OCI-LY3 (cell line): ENCODE data around the gene CYSRT1.

Source experiments
- EZH2phosphoT487 ChIP-seq: fragments of 200-600 bp; shearing (Covaris generic); IDR thresholded peaks from 2 replicates; pipeline ENCODE4 v1.6.1; 2018; ENCODE audit warnings: antibody characterized with exemption, mixed run types, low read depth
- TF ChIP-seq, protein P1 (sequence below): fragments of 200-600, 300-600 bp; sonication (generic); IDR thresholded peaks from 2 replicates; pipeline ENCODE4 v1.5.1; 2014; ENCODE audit warnings: antibody characterized with exemption, low read length, low read depth

DNA sequence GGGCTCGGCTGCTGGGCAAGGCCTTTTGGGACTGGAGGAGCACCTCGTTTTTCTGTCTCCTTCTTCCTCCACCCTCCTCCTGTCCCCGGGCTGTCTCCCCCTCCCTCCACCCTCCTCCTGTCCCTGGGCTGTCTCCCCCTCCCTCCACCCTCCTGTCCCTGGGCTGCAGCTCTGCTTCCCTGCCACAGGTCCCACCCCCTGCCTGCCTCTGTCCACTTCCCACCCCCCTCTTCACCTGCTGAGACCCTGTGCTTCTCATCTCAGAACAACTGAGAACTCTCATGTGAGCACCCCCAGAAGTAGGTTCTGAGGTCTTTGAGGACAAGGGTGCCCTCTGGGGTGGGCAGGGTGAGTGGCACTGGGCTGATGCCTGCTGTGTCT, 46.7 kb downstream of the CYSRT1 start:
- TF ChIP-seq, protein P1, sequence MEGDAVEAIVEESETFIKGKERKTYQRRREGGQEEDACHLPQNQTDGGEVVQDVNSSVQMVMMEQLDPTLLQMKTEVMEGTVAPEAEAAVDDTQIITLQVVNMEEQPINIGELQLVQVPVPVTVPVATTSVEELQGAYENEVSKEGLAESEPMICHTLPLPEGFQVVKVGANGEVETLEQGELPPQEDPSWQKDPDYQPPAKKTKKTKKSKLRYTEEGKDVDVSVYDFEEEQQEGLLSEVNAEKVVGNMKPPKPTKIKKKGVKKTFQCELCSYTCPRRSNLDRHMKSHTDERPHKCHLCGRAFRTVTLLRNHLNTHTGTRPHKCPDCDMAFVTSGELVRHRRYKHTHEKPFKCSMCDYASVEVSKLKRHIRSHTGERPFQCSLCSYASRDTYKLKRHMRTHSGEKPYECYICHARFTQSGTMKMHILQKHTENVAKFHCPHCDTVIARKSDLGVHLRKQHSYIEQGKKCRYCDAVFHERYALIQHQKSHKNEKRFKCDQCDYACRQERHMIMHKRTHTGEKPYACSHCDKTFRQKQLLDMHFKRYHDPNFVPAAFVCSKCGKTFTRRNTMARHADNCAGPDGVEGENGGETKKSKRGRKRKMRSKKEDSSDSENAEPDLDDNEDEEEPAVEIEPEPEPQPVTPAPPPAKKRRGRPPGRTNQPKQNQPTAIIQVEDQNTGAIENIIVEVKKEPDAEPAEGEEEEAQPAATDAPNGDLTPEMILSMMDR: no peak
- TF ChIP-seq EZH2phosphoT487: no peak
